Measurements from ENCODE around the gene AAGAB. TPM values are rescaled to one million over a fixed set of nuclear protein-coding genes. Genes with fewer than 3 reads are reported as not detected.
A peak's percentile ranks its signal among the peaks of the same experiment; 100 is the strongest.

AAGAB gene
- total RNA-seq, 1 experiment from 2014 or later, result 40.1 TPM

GRCh38 chr15:67241132-67241855, 13.2 kb downstream of the AAGAB start:
- no peak overlapping the region for H4K8ac ChIP-seq (replicated peaks; ENCODE audit: insufficient read length, low read depth, low read length)
- no peak overlapping the region for H3K56ac ChIP-seq (ENCODE audit: insufficient read length, low read depth, low read length)
- H3K79me2 ChIP-seq (ENCODE audit: insufficient read depth, low read length), result peaks cover 2% of the 10 kb centered on the region; the same call in 1 of the 2 replicates
- H2BK5ac ChIP-seq (ENCODE audit: insufficient read length, low read length), result no peak overlapping the region
- H3K79me1 ChIP-seq (ENCODE audit: insufficient read depth, low read depth, low read length, poor library complexity, severe bottlenecking), result peaks cover 2% of the 10 kb centered on the region
- TF ChIP-seq, protein P1, sequence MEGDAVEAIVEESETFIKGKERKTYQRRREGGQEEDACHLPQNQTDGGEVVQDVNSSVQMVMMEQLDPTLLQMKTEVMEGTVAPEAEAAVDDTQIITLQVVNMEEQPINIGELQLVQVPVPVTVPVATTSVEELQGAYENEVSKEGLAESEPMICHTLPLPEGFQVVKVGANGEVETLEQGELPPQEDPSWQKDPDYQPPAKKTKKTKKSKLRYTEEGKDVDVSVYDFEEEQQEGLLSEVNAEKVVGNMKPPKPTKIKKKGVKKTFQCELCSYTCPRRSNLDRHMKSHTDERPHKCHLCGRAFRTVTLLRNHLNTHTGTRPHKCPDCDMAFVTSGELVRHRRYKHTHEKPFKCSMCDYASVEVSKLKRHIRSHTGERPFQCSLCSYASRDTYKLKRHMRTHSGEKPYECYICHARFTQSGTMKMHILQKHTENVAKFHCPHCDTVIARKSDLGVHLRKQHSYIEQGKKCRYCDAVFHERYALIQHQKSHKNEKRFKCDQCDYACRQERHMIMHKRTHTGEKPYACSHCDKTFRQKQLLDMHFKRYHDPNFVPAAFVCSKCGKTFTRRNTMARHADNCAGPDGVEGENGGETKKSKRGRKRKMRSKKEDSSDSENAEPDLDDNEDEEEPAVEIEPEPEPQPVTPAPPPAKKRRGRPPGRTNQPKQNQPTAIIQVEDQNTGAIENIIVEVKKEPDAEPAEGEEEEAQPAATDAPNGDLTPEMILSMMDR (conservative IDR thresholded peaks at IDR 0.05), result no peak
- WGBS (ENCODE audit: extremely low coverage, insufficient read length, low lambda C conversion rate), result no CpG with 5 or more reads among the region's 4 CpGs
- H4K5ac ChIP-seq (ENCODE audit: insufficient read length, low read depth, low read length), result no peak overlapping the region
- no peak overlapping the region for H3K4me2 ChIP-seq (ENCODE audit: insufficient read depth, insufficient read length, low read length)
- H2BK120ac ChIP-seq (ENCODE audit: low read depth, low read length, poor library complexity, severe bottlenecking), result no peak overlapping the region
- no peak overlapping the region for H3K9ac ChIP-seq (ENCODE audit: extremely low read depth, insufficient read length, low read length)
- peaks cover 11% of the 10 kb centered on the region for H3K4me1 ChIP-seq (ENCODE audit: insufficient read depth, low read length)
- no peak overlapping the region for H3K14ac ChIP-seq (ENCODE audit: insufficient read depth, low read length)
- no peaks in the 10 kb centered on the region for H3K27me3 ChIP-seq (ENCODE audit: insufficient read depth, low read length)
- H3K27me3 Mint-ChIP-seq (ENCODE audit: low read depth), result no peaks in the 10 kb centered on the region
- peaks cover 30% of the 10 kb centered on the region in 2 experiments for H3K4me1 Mint-ChIP-seq
- H4K91ac ChIP-seq (ENCODE audit: insufficient read length, low read depth, low read length), result no peak overlapping the region
- H2AFZ ChIP-seq (ENCODE audit: low read length), result no peak overlapping the region
- H2BK15ac ChIP-seq (ENCODE audit: low read depth, low read length), result no peak overlapping the region
- no peak overlapping the region for H3K4ac ChIP-seq (ENCODE audit: low read depth, low read length)
- H3K4me3 Mint-ChIP-seq, result no peak overlapping the region
- H2BK12ac ChIP-seq (ENCODE audit: insufficient read length, low read depth, low read length), result no peak overlapping the region
- peak overlapping the region in 1 of 3 experiments; percentile 71; a peak in 2 of 7 replicates for H3K27ac Mint-ChIP-seq
- peaks cover under 1 to 7% (median 6%) of the 10 kb centered on the region in 3 experiments; a peak in 5 of 7 replicates for H3K36me3 Mint-ChIP-seq (ENCODE audit: insufficient read depth in 1 of 3, low read depth in 3 of 3)
- no peak overlapping the region for H3K23ac ChIP-seq (ENCODE audit: insufficient read length, low read depth, low read length)
- no peak for DNase-seq
- no peaks in the 10 kb centered on the region for H3K9me3 Mint-ChIP-seq
- H2AK5ac ChIP-seq (ENCODE audit: insufficient read length, low read length), result no peak overlapping the region
- no peak overlapping the region for H3K27ac ChIP-seq (ENCODE audit: insufficient read length, low read depth, low read length)
- no peak overlapping the region for H3T11ph ChIP-seq (ENCODE audit: low read length)
- no peaks in the 10 kb centered on the region for H3K23me2 ChIP-seq (ENCODE audit: insufficient read length, low read depth, low read length, poor library complexity, severe bottlenecking)
- H4K20me1 ChIP-seq (ENCODE audit: control insufficient read depth, insufficient read depth, insufficient read length), result no peaks in the 10 kb centered on the region
- H2BK20ac ChIP-seq (ENCODE audit: low read depth, low read length, poor library complexity, severe bottlenecking), result no peak overlapping the region
- no peaks in the 10 kb centered on the region for H3K9me3 ChIP-seq (ENCODE audit: control insufficient read depth, low read depth, low read length)
- H3K18ac ChIP-seq (ENCODE audit: insufficient read length, low read depth, low read length), result no peak overlapping the region
